Endothelial cell of umbilical vein (primary cell): Measurements from ENCODE around the gene SMIM7. TPM values are rescaled to one million over a fixed set of nuclear protein-coding genes. Genes with fewer than 3 reads are reported as not detected.

Experiments
- BruUV-seq: library from RNA; stranded (reverse); fragments of 400-500 nt; replicated peaks from 2 replicates; lab custom pipeline; 2021; lab: Mats Ljungman, UMichigan
- CTCF ChIA-PET: fragments of 300-600, 350-600 bp; sonication (Branson Sonifier 250); formaldehyde crosslinking; loops from one replicate; lab custom pipeline; 2021; ENCODE audit warnings: antibody characterized with exemption, inconsistent platforms; lab: Charles Lee
- POLR2A ChIA-PET: fragments of 300-600, 350-600 bp; sonication (Branson Sonifier 250); formaldehyde crosslinking; loops from one replicate; lab custom pipeline; 2021; ENCODE audit warnings: antibody characterized with exemption, inconsistent platforms; lab: Charles Lee
- DNase-seq: peaks from one replicate; pipeline ENCODE4 v3.0.0-alpha.2; 2011; ENCODE audit warnings: low read depth, low spot score
- FAIRE-seq: peaks from 2 replicates; lab custom pipeline; 2011; peaks lifted over from hg19 to GRCh38; lab: Jason Lieb, UNC
- H2AFZ ChIP-seq: 2 replicates; pipeline ENCODE4 v1.6.0; 2012; ENCODE audit warnings: low read depth, low read length, control low read depth, inconsistent platforms
- H3K27ac ChIP-seq: 2 replicates; pipeline ENCODE4 v1.5.1; 2011; ENCODE audit warnings: low read depth, mild to moderate bottlenecking, control low read depth, low read length, moderate library complexity; ENCODE audit not compliant: insufficient read depth
- H3K27me3 ChIP-seq, 2 experiments: 2 replicates each; pipeline versions ENCODE4 v1.6.0 to v1.6.1; 2011; ENCODE audit warnings: low read length in 2 of 2, mixed read lengths in 1 of 2; ENCODE audit not compliant: control insufficient read depth in 2 of 2, insufficient read depth in 2 of 2
- H3K36me3 ChIP-seq, 2 experiments: 2 replicates in 1 of 2; 3 replicates in 1 of 2; pipeline ENCODE4 v1.5.1; 2011; ENCODE audit warnings: low read length in 2 of 2, mild to moderate bottlenecking in 1 of 2, moderate library complexity in 1 of 2; ENCODE audit not compliant: control insufficient read depth in 2 of 2, insufficient read depth in 2 of 2; ENCODE audit errors: extremely low read depth in 1 of 2
- H3K4me1 ChIP-seq: 3 replicates; pipeline ENCODE4 v1.5.1; 2011; ENCODE audit warnings: mild to moderate bottlenecking, low read length; ENCODE audit not compliant: control insufficient read depth, insufficient read depth; ENCODE audit errors: extremely low read depth
- H3K4me2 ChIP-seq: 2 replicates; pipeline ENCODE4 v1.6.1; 2011; ENCODE audit warnings: low read length, control low read depth, mixed read lengths; ENCODE audit not compliant: insufficient read depth
- H3K4me3 ChIP-seq, 3 experiments: fragments of 200-600 bp in 1 of 3; sonication (generic), shearing (Covaris generic) in 1 of 3; replicated peaks in 1 of 3; 2 replicates each; pipeline ENCODE4 v1.5.1; 2011 to 2016; ENCODE audit warnings: control low read depth in 3 of 3, low read length in 3 of 3, mild to moderate bottlenecking in 2 of 3, inconsistent platforms in 1 of 3, low read depth in 1 of 3, moderate library complexity in 1 of 3; ENCODE audit not compliant: insufficient read depth in 1 of 3
- H3K79me2 ChIP-seq: 2 replicates; pipeline ENCODE4 v1.6.0; 2012; ENCODE audit warnings: low read length, inconsistent platforms; ENCODE audit not compliant: control insufficient read depth, insufficient read depth
- H3K9ac ChIP-seq: replicated peaks from 2 replicates; pipeline ENCODE3; 2011; ENCODE audit warnings: low read length, control low read depth; ENCODE audit not compliant: insufficient read depth; ENCODE audit errors: extremely low read depth
- H3K9me1 ChIP-seq: replicated peaks from 3 replicates; pipeline ENCODE4 v1.6.0; 2011; ENCODE audit warnings: mild to moderate bottlenecking, low read length; ENCODE audit not compliant: control insufficient read depth, insufficient read depth; ENCODE audit errors: extremely low read depth
- H3K9me3 ChIP-seq: replicated peaks from 2 replicates; pipeline ENCODE4 v1.5.1; 2012; ENCODE audit warnings: low read length, inconsistent platforms; ENCODE audit not compliant: control insufficient read depth, insufficient read depth
- H4K20me1 ChIP-seq: replicated peaks from 2 replicates; pipeline ENCODE3; 2011; ENCODE audit warnings: mild to moderate bottlenecking, low read length; ENCODE audit not compliant: control insufficient read depth, insufficient read depth; ENCODE audit errors: extremely low read depth
- CTCF ChIP-seq, 2 donors: IDR thresholded peaks; 1 replicate in 1 of 2; 2 replicates in 1 of 2; pipeline ENCODE4 v1.5.1; 2011; ENCODE audit warnings: low read length in 2 of 2, mild to moderate bottlenecking in 2 of 2, moderate library complexity in 2 of 2, control low read depth in 1 of 2, inconsistent platforms in 1 of 2, low read depth in 1 of 2; ENCODE audit not compliant: insufficient read depth in 1 of 2; ENCODE audit errors: extremely low read depth in 1 of 2
- EZH2 ChIP-seq: IDR thresholded peaks from 2 replicates; pipeline ENCODE4 v1.6.1; 2012; ENCODE audit warnings: borderline replicate concordance, low read depth, mild to moderate bottlenecking, moderate library complexity, low read length, inconsistent platforms; ENCODE audit not compliant: severe bottlenecking
- FOS ChIP-seq: IDR thresholded peaks from 2 replicates; pipeline ENCODE4 v1.6.1; 2011; ENCODE audit warnings: mild to moderate bottlenecking, low read length, moderate library complexity, borderline replicate concordance; ENCODE audit not compliant: insufficient read depth
- GATA2 ChIP-seq: IDR thresholded peaks from 2 replicates; pipeline ENCODE4 v1.7.0; 2011; ENCODE audit warnings: low read depth, mild to moderate bottlenecking, moderate library complexity, mixed read lengths, low read length; ENCODE audit not compliant: insufficient read length, insufficient read depth
- JUN ChIP-seq: IDR thresholded peaks from 2 replicates; pipeline ENCODE4 v1.6.1; 2011; ENCODE audit warnings: borderline replicate concordance, low read depth; ENCODE audit not compliant: insufficient read length, insufficient read depth
- MAX ChIP-seq: IDR thresholded peaks from 2 replicates; pipeline ENCODE4 v1.6.1; 2011; ENCODE audit not compliant: insufficient read depth, insufficient read length
- MYC ChIP-seq: IDR thresholded peaks from one replicate; pipeline ENCODE4 v1.6.1; 2011; ENCODE audit warnings: mild to moderate bottlenecking, low read depth, low read length
- POLR2A ChIP-seq: IDR thresholded peaks from 2 replicates; pipeline ENCODE4 v1.6.1; 2012; ENCODE audit warnings: low read depth, mild to moderate bottlenecking, control low read depth, low read length
- POLR2AphosphoS5 ChIP-seq: IDR thresholded peaks from 2 replicates; pipeline ENCODE4 v1.6.1; 2012; ENCODE audit warnings: low read depth, mild to moderate bottlenecking, control low read depth, low read length, moderate library complexity; ENCODE audit not compliant: insufficient read depth
- dilution Hi-C: fragments of 300-500 bp; cut with MboI; formaldehyde crosslinking; loops from one replicate; pipeline ENCODE4 v1.15.0; 2019; ENCODE audit warnings: low sequenced_read_pairs; ENCODE audit not compliant: extremely low pct_ligation_motif_present
- intact Hi-C: fragments of 100-400 bp; cut with micrococcal nuclease; formaldehyde crosslinking; loops from one replicate; pipeline ENCODE4 v1.10.0; 2022
- polyA plus RNA-seq, 4 experiments: library from polyadenylated mRNA; depleted of rRNA in 3 of 4; stranded (reverse) in 3 of 4; unstranded in 1 of 4; fragments of >200 nt; gene quantifications; 2 replicates each; pipeline versions ENCODE4 v1.2.1 to v1.2.3, GENCODE V29; 2011 to 2012; ENCODE audit warnings: missing spikeins in 1 of 4
- total RNA-seq: library from RNA; stranded (reverse); gene quantifications from 2 replicates; pipeline ENCODE4 v1.2.3, GENCODE V29; 2021

SMIM7 gene
- total and polyA plus RNA-seq, 2 donors (not counting 3 experiments of a cell fraction or from before 2014, with no cell fraction given) = 51.1 to 62.0 TPM

- H4K20me1 ChIP-seq = no peaks in the 10 kb centered on the region
These were observed 36.9 kb downstream of the SMIM7 start for GRCh38 chr19:16623066-16623465.

GRCh38 chr19:16621165-16621800, 38.7 kb downstream of the SMIM7 start:
- Histone ChIP-seq H3K9me1 (no peaks in the 10 kb centered on the region), H3K27ac (no peak overlapping the region), H4K20me1 (no peaks in the 10 kb centered on the region), H3K9ac (no peak overlapping the region), H3K4me3 (no peak overlapping the region), H3K79me2 (peaks cover 100% of the 10 kb centered on the region), H2AFZ (no peak overlapping the region), H3K9me3 (no peaks in the 10 kb centered on the region), H3K36me3 (peaks cover 2 to 11% of the 10 kb centered on the region in 2 experiments), H3K4me2 (no peak overlapping the region), H3K27me3 (no peaks in the 10 kb centered on the region), H3K4me1 (peaks cover 5% of the 10 kb centered on the region)
- DNase-seq (no peak), FAIRE-seq (no peak)
- BruUV-seq = no TSS peak
- ChIA-PET CTCF (no interaction called here), POLR2A (no interaction called here)
- dilution Hi-C loops = no loop called here
- intact Hi-C loops = no loop called here
- no peak for TF ChIP-seq FOS
- TF ChIP-seq MAX = no peak
- TF ChIP-seq JUN = no peak
- no peak for TF ChIP-seq GATA2
- TF ChIP-seq POLR2AphosphoS5 = no peak
- TF ChIP-seq POLR2A = no peak
- no peak for TF ChIP-seq CTCF (IDR thresholded peaks at IDR 0.05; ENCODE audit: extremely low read depth in 1 of 2, insufficient read depth in 1 of 2, low read depth in 1 of 2, low read length in 2 of 2)
- TF ChIP-seq MYC = no peak
- TF ChIP-seq EZH2 = no peak

More at GRCh38 chr19:16623066-16623465, 36.9 kb downstream of the SMIM7 start:
- TF ChIP-seq POLR2AphosphoS5 (no peak), EZH2 (no peak)
- H3K36me3 ChIP-seq = peaks cover 2 to 11% of the 10 kb centered on the region in 2 experiments
- peaks cover 97% of the 10 kb centered on the region for H3K79me2 ChIP-seq
- H3K9me3 ChIP-seq = no peaks in the 10 kb centered on the region
- CTCF ChIA-PET = no interaction called here
- dilution Hi-C loops = no loop called here
- intact Hi-C loops = no loop called here
- DNase-seq (no peak), FAIRE-seq (no peak)
- no peak overlapping the region for H3K4me2 ChIP-seq
- H3K9me1 ChIP-seq = no peaks in the 10 kb centered on the region
- H2AFZ ChIP-seq = no peak overlapping the region
- H3K4me1 ChIP-seq = peaks cover 10% of the 10 kb centered on the region
- no peak overlapping the region for H3K4me3 ChIP-seq
- POLR2A ChIA-PET = no interaction called here
- H3K27me3 ChIP-seq = no peaks in the 10 kb centered on the region
- no peak overlapping the region for H3K27ac ChIP-seq
- no TSS peak for BruUV-seq
- no peak overlapping the region for H3K9ac ChIP-seq
